Fibroblast of the aortic adventitia (primary cell): ENCODE data around the gene S100A4. TPM values are rescaled to one million over a fixed set of nuclear protein-coding genes. Genes with fewer than 3 reads are reported as not detected.

ENCODE experiments used
- DNase-seq: peaks from one replicate; pipeline ENCODE4 v3.0.0-alpha.2; 2010; ENCODE audit warnings: low read depth
- H3K4me3 ChIP-seq: 2 replicates; pipeline ENCODE4 v1.5.1; 2011; ENCODE audit warnings: low read depth, mild to moderate bottlenecking, control low read depth, low read length, moderate library complexity
- CTCF ChIP-seq: IDR thresholded peaks from 2 replicates; pipeline ENCODE4 v1.5.1; 2011; ENCODE audit warnings: mild to moderate bottlenecking, low read length, control low read depth, inconsistent platforms; ENCODE audit not compliant: insufficient read depth
- total RNA-seq: library from RNA; depleted of rRNA; stranded (reverse); fragments of >200 nt; gene quantifications from 2 replicates; pipeline ENCODE4 v1.2.3, GENCODE V29; 2012; ENCODE audit warnings: low replicate concordance

S100A4 gene
- total RNA-seq, 1 donor = 585 TPM

GRCh38 chr1:153495536-153495935, 50.1 kb downstream of the S100A4 start:
- H3K4me3 ChIP-seq = no peak overlapping the region
- no peak for TF ChIP-seq CTCF
- DNase-seq = no peak

- H3K4me3 ChIP-seq = no peak overlapping the region
- TF ChIP-seq CTCF = peak; percentile 96
- peak; percentile 64 for DNase-seq
These were observed 50.5 kb downstream of the S100A4 start for GRCh38 chr1:153494976-153495535.

Other genes with a start within 250 kb of the S100A4 start
- not detected in 2 replicates for gene PGLYRP3, start 232.9 kb downstream of the S100A4 start, total RNA-seq
- not detected in 2 replicates for gene PGLYRP4, start 197.0 kb downstream of the S100A4 start, total RNA-seq
- gene S100A9, start 188.0 kb downstream of the S100A4 start, total RNA-seq = not detected in 2 replicates
- not detected in 2 replicates for gene S100A12, start 170.2 kb downstream of the S100A4 start, total RNA-seq
- gene S100A8, start 154.7 kb downstream of the S100A4 start, total RNA-seq = not detected in 2 replicates
- not detected in 2 replicates for gene S100A7A, start 129.3 kb downstream of the S100A4 start, total RNA-seq
- not detected in 2 replicates for gene S100A7, start 85.2 kb downstream of the S100A4 start, total RNA-seq
- gene S100A6, start 9.8 kb downstream of the S100A4 start, total RNA-seq = 681 and 1,303 TPM in 2 replicates
- 0.99 TPM in 1 of 2 replicates, not detected in the other for gene S100A5, start 4.9 kb downstream of the S100A4 start, total RNA-seq
- 4.3 TPM in 1 of 2 replicates, not detected in the other for gene S100A3, start 3.5 kb upstream of the S100A4 start, total RNA-seq
- 3.3 TPM in 1 of 2 replicates, not detected in the other for gene S100A2, start 20.0 kb upstream of the S100A4 start, total RNA-seq
- 159 and 406 TPM in 2 replicates for gene S100A16, start 67.3 kb upstream of the S100A4 start, total RNA-seq
- gene S100A14, start 70.5 kb upstream of the S100A4 start, total RNA-seq = 0.18 TPM in 1 of 2 replicates, not detected in the other
- gene S100A13, start 81.7 kb upstream of the S100A4 start, total RNA-seq = 220 and 296 TPM in 2 replicates
- 0.54 and 2.9 TPM in 2 replicates for gene S100A1, start 82.6 kb upstream of the S100A4 start, total RNA-seq
- 26.8 and 44.6 TPM in 2 replicates for gene CHTOP, start 88.3 kb upstream of the S100A4 start, total RNA-seq
- 16.7 and 68.8 TPM in 2 replicates for gene SNAPIN, start 112.9 kb upstream of the S100A4 start, total RNA-seq
- gene ILF2, start 125.2 kb upstream of the S100A4 start, total RNA-seq = 154 and 189 TPM in 2 replicates
- gene NPR1, start 132.9 kb upstream of the S100A4 start, total RNA-seq = 1.5 and 24.0 TPM in 2 replicates
- 49.0 and 55.8 TPM in 2 replicates for gene INTS3, start 182.2 kb upstream of the S100A4 start, total RNA-seq
- 11.5 and 113 TPM in 2 replicates for gene SLC27A3, start 229.6 kb upstream of the S100A4 start, total RNA-seq